Fibroblast of peridontal ligament (primary cell): ENCODE measurements around the gene GPR158.
A peak's percentile ranks its signal among the peaks of the same experiment; 100 is the strongest.
"Not testable (repeated sequence)": the region's sequence is repeated elsewhere in the genome, so short reads cannot be mapped to it uniquely, and the experiment has no call there.

Experiments
- DNase-seq: peaks from one replicate; pipeline ENCODE4 v3.0.0-alpha.2; 2010; ENCODE audit errors: extremely low read depth

Gene GPR158, protein sequence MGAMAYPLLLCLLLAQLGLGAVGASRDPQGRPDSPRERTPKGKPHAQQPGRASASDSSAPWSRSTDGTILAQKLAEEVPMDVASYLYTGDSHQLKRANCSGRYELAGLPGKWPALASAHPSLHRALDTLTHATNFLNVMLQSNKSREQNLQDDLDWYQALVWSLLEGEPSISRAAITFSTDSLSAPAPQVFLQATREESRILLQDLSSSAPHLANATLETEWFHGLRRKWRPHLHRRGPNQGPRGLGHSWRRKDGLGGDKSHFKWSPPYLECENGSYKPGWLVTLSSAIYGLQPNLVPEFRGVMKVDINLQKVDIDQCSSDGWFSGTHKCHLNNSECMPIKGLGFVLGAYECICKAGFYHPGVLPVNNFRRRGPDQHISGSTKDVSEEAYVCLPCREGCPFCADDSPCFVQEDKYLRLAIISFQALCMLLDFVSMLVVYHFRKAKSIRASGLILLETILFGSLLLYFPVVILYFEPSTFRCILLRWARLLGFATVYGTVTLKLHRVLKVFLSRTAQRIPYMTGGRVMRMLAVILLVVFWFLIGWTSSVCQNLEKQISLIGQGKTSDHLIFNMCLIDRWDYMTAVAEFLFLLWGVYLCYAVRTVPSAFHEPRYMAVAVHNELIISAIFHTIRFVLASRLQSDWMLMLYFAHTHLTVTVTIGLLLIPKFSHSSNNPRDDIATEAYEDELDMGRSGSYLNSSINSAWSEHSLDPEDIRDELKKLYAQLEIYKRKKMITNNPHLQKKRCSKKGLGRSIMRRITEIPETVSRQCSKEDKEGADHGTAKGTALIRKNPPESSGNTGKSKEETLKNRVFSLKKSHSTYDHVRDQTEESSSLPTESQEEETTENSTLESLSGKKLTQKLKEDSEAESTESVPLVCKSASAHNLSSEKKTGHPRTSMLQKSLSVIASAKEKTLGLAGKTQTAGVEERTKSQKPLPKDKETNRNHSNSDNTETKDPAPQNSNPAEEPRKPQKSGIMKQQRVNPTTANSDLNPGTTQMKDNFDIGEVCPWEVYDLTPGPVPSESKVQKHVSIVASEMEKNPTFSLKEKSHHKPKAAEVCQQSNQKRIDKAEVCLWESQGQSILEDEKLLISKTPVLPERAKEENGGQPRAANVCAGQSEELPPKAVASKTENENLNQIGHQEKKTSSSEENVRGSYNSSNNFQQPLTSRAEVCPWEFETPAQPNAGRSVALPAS (N-terminal part only)

GRCh38 chr10:25174461-25175230 is at the start of gene GPR158:
Gene GPR158 (plus strand): TSS chr10:25175001. CDS start chr10:25175421, 420 bp downstream.
- peak; percentile 86 for DNase-seq

GRCh38 chr10:25125201-25125611 is 49.6 kb upstream of the GPR158 start:
- DNase-seq = no peak

DNA sequence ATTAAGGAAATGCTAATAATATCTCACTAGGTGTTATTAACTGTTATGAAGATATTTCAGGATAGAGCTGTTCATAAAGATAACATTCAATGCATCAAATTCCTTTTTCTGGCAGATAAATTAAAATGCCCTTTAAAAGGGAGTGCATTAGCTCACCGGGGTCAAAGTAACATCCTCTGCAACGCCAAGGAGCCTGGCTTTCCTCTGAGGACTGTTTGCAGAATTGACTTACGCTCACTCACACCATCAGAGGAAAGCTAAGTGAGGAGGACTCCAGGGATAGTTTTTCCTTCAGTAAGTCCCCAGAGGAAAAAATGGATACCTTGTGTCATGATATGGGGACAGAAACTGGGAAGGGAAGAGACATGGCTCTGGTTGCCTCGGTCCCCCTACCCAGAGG is 45.2 kb upstream of the GPR158 start:
- DNase-seq = no peak

DNA sequence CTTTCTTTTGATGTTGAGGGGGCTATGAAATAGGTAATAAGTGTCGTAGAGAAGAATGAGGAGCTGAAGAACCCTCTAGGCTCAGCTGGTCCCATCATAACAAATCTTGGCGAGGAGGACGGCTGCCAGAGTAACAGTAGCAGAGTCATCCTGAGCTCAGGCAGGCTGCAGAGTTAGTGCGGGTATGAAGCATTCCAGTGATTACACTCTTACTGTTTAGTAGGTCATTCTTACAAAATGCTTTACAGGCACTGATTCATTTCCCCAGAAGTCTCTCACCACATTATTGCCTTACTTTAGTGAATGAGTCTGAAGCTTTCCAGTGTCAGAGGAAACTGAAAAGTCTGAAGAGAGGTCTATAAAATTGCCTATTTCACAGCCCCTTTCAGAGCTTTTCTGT is 43.9 kb upstream of the GPR158 start:
- DNase-seq = peak; percentile 33

DNA sequence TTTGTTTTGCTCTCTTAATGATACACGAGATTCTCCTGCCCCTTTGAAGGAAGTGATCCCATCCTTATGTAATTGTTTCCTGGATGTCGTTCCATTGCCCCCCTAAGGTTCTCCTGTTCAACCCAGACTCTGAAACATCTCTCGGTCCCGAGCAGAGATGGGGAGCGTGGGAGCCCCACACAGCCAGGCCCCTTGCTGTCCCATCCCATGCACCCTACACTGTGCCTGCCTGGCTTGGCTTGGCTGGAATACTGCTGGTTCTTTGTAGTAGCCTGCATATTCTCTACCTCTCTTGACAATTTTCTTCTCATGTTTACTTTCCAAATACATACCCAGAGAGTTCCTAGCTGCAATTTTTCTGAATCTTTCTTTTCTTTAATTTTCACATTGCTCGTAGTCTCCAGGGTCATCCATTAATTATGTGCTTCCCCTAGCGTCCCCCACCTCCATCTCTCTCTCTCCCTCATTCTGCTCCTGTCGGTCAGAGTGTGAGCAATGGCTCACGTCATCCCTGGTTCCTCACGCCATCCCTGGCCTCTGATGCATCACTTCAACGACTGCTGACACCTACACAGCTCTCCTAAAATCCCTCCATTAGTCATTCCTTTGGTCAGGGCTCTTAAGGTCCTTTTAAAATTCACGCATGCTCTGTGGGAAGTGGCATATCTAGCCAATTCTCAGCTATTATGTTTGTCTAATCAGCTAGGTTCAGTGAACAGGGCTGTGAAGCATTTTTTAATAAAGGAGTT is 32.5 kb upstream of the GPR158 start:
- no peak for DNase-seq

DNA sequence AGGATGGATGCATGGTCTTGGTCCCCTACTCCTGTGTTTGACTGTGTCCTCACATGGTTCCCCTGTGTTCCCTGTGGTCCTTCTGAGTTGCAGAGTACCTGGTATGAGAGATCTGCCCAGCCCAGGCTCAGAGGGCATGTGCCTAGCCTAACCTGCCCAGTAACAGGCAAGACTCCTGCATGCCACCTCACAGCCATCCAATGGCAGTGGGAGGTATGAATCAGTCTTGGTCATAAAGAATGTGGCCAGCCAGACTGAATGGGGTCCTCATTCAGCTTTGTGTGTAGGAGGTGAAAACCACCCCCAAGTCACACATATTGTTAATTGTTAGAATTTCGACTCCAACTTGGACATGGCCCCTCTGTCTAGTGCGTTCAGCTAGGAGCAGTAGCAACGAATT is 17.2 kb upstream of the GPR158 start:
- DNase-seq = no peak

GRCh38 chr10:25159591-25159990 is 15.2 kb upstream of the GPR158 start:
- DNase-seq = no peak

GRCh38 chr10:25162391-25162790 is 12.4 kb upstream of the GPR158 start:
- no peak for DNase-seq

DNA sequence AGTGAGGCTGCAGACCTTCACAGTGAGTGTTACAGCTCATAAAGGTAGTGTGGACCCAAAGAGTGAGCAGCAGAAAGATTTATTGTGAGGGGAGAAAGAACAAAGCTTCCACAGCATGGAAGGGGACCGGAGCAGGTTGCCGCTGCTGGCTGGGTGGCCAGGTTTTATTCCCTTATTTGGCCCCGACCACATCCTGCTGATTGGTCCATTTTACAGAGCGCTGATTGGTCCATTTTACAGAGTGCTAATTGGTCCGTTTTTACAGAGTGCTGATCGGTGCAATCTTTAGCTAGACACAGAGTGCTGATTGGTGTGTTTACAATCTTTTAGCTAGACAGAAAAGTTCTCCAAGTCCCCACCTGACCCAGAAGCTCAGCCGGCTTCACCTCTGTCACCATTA is 11.3 kb upstream of the GPR158 start:
- not testable (repeated sequence) for DNase-seq

DNA sequence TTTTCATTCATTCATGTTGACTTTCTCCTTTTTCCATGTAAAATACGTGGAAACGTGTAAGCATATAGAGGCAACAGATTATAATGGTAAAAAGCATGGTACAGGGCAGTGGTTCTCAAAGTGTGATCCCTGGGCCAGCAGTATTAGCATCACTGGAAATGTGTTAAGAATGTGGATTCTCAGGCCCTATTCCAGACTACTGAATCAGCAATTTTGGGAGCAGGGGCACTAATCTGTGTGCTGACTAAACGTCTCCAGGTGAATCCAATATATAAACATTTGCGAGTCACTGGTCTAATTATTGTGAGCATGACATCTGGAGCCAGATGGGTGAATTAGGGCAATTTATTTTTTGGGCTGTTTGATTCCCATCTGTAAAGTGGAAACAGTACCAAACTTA is 5.1 kb upstream of the GPR158 start:
- no peak for DNase-seq

GRCh38 chr10:25170627-25171026 is 4.2 kb upstream of the GPR158 start:
- DNase-seq = no peak

DNA sequence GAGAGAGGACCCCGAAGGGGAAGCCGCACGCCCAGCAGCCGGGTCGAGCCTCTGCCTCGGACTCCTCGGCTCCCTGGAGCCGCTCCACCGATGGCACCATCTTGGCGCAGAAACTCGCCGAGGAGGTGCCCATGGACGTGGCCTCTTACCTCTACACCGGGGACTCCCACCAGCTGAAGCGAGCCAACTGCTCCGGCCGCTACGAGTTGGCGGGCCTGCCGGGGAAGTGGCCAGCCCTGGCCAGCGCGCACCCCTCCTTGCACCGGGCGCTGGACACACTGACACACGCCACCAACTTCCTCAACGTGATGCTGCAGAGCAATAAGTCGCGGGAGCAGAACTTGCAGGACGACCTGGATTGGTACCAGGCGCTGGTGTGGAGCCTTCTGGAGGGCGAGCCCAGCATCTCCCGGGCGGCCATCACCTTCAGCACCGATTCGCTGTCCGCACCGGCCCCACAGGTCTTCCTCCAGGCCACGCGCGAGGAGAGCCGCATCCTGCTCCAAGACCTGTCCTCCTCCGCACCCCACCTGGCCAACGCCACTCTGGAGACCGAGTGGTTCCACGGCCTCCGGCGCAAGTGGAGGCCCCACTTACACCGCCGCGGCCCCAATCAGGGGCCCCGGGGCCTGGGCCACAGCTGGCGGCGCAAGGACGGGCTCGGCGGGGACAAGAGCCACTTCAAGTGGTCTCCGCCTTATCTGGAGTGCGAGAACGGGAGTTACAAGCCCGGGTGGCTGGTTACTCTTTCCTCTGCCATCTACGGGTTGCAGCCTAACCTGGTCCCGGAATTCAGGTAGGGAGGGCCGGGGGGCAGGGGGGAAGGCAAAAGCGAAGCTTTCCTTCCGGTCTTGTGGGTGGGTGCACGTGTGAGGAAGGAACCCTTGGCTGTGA is 973 bp downstream of the GPR158 start:
- no peak for DNase-seq

DNA sequence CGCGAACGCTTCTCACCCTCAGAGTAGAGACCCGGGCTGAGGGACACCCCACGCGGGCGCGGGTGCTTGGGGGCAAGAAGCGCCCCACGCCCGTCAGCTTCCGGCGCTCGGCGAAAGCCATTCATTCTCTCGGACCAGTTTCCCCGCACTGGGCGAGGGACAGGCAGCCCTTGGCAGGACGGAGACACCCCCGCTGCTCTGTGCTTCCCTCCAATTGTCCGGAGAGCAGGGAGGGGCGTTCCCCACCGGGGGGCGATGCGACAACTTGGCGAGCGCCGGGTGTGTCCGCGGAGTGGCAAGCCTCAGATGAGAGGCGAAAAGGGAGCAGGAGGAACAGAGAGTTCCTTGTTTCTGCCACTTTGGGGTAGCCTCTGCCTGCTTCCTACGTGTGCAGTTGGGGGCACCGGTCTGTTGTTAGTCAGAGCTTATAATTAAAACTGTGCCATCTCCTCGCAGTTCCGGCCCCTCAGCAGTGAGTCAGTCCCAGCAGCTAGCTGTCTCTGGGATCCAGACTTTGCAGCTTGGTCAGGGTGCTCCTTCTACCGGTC is 1.7 kb downstream of the GPR158 start:
- no peak for DNase-seq

DNA sequence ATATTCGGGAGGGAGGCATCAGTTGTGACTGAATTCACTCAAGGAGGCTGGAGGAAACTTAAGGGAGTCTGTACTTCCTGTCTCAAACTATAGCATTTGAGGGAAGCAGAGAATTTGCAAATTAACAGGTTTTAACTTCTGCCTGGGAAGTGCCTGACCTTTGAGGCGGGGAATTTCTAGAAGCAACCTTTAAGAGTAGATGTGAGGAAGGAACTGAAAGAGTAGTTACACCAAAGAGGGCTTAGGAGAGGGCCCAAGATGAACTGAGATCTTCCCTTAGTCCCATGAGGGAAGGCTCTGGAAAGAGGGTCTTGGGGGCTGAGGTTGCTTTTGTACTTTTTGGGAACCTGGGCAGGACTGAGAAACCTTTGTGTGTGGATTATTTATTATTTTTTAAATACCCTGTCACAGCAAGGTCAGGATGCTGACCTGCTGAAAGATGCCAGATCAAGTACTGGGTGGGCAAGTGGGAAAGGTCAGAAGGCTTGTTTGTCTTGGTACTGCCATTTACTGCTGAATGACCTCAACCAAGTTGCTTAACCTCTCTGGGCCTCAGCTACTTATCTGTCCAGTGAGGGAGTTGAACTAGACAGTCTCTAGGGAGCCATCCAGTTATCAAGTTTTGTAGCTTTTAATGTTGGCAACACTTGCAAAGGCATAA is 2.4 kb downstream of the GPR158 start:
- no peak for DNase-seq

GRCh38 chr10:25177754-25178135 is 2.9 kb downstream of the GPR158 start:
- DNase-seq = no peak

GRCh38 chr10:25178411-25178810 is 3.6 kb downstream of the GPR158 start:
- no peak for DNase-seq

- DNase-seq = no peak
Observed at GRCh38 chr10:25180801-25181200, 6.0 kb downstream of the GPR158 start.

DNA sequence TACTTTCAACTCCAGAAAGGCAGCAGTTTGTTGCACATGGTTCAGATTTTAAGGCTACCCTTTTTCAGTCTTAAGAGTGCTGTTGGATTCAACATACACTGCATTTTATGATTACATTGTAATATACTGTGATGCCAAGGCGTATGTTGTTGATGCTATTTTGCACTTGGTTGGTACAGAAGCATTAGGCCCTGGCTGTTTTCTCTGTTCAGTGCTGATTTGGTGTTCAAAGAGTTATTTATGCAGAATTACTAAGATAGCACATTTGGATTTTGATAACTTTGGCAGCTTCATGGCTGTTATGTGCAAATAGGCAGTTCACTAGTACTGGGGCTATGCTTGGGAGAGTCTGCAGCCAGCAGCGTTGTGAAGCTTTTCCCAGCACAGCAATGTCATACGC is 7.8 kb downstream of the GPR158 start:
- no peak for DNase-seq
